Embryonic facial prominence (tissue), 1 donor: ENCODE results near the gene DENND1A.
"Not testable (repeated sequence)": the region's sequence is repeated elsewhere in the genome, so short reads cannot be mapped to it uniquely, and the experiment has no call there.

Experiments
- DNase-seq: peaks from one replicate; pipeline ENCODE4 v3.0.0-alpha.2; 2016; ENCODE audit errors: extremely low spot score

Gene DENND1A

DNA sequence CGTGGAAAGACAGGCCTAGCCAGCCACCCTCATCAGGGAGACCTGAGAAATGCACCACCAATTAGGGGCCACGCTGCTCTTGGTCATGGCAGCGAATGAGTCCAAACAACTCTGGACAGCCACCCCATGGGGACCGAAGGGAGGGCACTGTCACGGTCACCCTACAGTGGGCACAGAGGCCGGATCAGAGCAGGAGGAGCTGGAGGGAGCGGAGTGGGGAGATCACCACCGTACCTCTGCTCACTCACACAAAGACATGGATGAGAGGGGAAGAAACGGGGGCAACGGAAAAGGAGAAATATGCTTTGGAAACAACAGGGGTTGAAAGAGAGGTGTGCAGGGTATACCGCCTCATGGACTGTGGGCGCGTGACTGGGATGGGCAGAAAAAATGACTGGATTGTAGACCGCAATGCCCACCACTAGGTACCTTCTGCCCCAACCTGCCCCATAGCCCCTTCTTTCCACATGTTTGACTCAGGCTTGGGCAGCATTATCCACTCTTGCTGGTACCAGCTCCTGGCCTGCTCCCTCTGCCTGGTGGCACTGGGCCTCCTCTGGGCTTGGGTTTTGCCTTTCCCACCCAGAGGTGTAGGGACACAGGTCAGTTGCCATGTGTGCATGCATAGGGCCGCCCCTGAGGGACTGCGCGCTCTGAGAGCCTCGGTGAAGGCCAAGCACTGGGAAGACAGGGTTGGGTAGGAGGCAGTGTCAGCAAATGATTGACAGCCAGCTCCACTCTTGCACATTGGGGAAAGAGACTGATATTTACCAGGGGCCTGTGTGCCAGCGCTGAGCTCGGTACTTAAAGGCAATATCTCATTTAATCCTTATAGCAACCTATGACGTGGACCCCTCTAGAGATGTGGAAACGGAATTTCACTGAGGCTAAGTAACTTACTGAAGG lies 497.3 kb downstream of the DENND1A start:
- DNase-seq, result no peak

DNA sequence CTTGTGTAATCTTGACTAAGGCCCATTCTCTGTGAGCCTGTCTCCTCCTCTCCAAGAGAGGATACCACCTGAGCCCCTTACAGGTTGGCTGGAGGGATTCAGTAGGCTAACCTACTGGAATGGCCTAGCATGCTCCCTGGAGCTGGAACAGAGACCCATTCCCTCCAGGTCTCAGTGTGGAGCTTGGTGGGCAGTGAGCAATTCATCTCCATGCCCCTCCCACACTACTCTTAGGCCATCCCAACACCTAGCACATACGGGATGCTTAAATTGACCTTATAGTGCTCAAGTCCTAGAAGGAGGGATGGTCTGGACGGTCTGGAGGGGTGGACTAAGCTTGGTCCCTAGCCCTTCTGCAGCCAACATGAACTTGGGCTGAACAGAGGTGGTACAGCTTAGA lies 498.3 kb downstream of the DENND1A start:
- DNase-seq, result no peak

GRCh38 chr9:123428450-123428849 lies 501.5 kb downstream of the DENND1A start:
- DNase-seq, result not testable (repeated sequence)

- DNase-seq, result no peak
Observed at GRCh38 chr9:123426406-123426805, 503.5 kb downstream of the DENND1A start.

GRCh38 chr9:123425836-123426365 lies 504.0 kb downstream of the DENND1A start:
- DNase-seq, result no peak

DNA sequence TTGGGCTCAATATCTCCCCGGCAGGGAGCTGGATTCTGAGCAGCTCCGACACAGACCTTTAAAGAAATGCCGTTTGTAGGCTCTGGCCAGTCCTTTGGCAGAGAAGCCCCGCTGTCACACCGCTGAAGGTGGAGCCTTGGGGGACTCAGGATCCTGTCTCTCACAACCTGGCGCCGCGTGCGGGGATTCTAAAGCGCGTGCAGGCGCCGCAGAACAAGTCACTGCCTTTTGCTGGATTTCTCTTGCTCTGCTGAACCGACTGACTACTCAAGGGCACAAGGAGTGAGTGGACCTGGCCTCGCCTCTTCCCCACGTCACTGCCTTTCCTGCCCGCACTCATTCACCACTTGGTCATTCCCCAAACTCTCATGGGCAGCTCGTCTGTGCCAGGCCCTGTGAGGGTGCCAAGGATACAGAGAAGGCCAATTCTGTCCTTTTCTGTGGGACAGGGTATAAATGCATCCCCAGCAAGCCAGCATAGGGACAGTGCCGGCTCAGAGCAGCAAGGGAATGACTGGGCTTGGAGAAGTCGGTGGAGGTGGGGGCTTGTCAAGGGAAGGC lies 504.6 kb downstream of the DENND1A start:
- no peak for DNase-seq

- DNase-seq, result no peak
Observed at GRCh38 chr9:123424552-123425225, 505.2 kb downstream of the DENND1A start.

GRCh38 chr9:123424131-123424530 lies 505.8 kb downstream of the DENND1A start:
- DNase-seq, result no peak

- no peak for DNase-seq
Observed at GRCh38 chr9:123423311-123423640, 506.6 kb downstream of the DENND1A start.

DNA sequence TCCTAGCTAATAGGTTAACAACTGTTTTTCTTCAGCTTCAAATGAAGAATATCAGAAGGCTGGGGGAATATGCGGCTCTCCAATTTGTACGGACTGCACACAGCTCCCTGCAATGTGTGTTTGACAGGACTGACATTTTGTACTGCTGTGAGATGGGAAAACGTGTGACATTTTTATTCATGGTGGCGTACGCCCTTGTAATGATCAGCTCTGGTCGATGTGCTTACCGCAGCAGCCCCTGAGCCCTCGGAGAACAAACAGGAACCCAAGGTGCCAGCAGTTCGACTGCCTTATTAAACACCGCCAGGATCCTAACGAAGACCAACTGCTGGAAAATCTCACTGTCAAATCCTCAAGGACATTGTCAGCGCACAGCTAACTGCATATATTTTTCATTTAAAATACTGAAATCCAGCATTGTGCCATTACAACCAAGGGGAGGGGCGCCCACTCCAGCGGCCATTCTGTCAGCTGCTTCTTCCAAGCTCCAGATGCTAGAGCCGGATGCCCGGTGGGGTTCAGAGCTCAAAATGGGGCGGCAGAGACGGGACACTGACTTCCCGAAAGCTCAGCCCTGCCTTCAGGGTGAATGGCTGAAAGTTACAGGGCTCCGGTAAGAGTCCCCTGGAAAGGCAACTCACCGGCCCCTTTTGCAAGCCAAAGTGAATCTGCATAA lies 507.2 kb downstream of the DENND1A start:
- DNase-seq, result no peak

DNA sequence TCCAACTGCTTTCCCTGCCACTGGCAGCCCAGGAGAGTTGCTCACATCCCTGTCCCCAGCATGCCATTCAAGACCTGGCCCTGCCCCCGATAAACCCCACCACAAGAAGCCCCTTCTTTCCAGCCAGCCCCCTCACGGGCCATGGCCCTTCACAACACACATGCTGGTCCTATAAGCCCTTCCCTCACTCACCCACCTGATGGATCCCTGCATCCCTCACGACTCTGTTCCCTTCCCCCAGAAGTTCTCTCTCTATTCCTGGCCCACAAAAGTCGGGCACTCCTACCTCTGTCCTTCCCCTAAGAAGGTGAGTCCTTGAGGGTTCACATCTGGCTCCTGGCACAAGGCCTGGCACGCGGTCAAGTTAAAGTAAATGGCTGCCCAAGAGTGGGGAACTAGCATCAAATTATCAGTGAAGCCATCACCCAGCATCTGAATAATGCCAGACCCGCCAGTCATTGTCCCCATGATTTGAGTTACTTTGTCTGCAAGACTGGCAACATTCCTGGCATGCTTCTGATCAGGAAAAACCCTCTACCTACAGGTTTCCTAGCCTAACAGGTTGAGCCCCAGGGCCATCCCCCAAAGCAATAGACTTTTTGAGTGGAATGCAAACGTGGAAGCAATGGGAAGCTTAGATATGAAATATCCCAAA lies 508.0 kb downstream of the DENND1A start:
- DNase-seq, result no peak

DNA sequence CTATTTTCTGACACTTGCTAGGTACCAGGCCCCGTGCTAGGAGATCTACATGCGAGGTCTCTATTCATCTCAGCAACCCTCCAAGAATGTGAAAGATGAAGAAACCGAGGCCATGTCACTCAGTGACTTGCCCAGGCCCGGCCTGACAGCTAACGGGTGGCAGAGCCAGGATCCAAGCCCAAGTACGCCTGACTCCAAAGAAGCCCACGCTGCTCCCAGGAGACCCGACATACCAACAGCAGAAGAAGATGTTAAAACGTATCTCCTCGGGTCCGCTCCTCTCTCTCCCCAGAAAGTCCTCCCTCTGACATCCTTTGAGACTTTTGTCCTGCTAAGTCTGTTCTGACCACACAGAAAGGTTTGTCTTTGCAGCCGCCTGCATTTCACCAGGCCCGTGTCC lies 508.7 kb downstream of the DENND1A start:
- DNase-seq, result no peak

- no peak for DNase-seq
Observed at GRCh38 chr9:123420592-123421111, 509.3 kb downstream of the DENND1A start.

GRCh38 chr9:123419721-123420591 lies 510.0 kb downstream of the DENND1A start:
- no peak for DNase-seq

- no peak for DNase-seq
Observed at GRCh38 chr9:123419091-123419490, 510.8 kb downstream of the DENND1A start.

- DNase-seq, result no peak
Observed at GRCh38 chr9:123418506-123418905, 511.4 kb downstream of the DENND1A start.

DNA sequence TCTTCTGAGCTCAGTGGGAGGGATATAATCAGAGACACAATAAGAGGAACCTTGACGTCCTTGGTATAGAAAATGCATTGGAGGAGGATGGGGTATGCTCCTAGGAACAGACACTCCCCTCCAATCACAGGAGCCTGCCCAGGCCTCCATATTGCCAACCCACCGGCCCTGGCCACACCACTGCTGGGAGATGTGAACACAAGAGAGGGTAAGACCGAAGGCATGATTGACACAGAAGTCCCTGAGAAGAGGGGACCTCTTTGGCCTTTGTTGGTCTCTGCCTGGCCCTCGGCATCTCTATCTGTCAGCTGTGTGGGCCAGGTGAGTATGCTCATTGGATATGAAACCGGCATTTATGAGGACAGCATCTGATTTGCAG lies 511.9 kb downstream of the DENND1A start:
- no peak for DNase-seq

DNA sequence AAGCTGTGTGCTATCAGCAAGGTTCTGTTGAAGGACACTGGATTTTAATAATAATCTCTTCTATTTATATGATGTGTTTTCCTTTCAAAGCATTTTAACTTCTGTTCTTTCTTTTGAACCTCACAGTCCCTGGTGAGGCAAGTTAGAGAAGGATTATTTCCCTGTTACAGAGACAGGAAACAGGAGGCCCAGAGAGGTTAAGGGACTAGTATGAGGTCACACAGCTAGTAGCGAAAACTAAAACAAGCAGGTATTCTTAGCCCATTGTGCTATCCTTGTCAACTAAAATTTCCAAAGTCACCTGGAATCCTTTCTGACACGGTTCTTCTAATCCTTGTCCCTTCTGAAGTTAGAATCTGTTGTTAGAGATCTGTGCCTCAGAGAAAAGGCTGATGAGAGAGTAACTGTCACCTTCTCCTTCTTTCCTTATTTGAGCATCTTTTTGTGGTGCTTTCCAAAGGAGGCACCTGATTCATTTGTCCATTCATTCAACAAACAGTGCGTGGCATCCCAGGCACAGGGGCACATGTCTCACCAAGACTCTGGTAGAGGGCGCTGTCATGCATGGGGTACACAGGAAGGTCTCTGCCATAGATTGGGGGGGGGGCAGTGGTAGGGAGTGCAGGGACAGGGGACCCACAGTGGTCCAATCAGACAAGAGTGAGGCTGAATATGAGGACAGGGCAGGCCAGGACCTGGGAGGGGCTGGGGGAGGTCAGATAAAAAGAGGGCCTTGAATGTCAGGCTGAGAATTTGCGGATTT lies 512.5 kb downstream of the DENND1A start:
- no peak for DNase-seq

GRCh38 chr9:123416176-123416575 lies 513.8 kb downstream of the DENND1A start:
- DNase-seq, result no peak
